ENCODE data around the gene UBC. TPM values are rescaled to one million over a fixed set of nuclear protein-coding genes. Genes with fewer than 3 reads are reported as not detected.
"Not testable (repeated sequence)": the region's sequence is repeated elsewhere in the genome, so short reads cannot be mapped to it uniquely, and the experiment has no call there.

UBC gene
- total and polyA plus RNA-seq, 9 of the 15 experiments (the other 6 are each of a cell fraction or from before 2014, with no cell fraction given) = 533 to 1,153 (median 813) TPM

GRCh38 chr12:124918622-124918988 is 4.2 kb upstream of the UBC start:
- BruUV-seq (replicated peaks); H3K9me3 ChIP-seq (replicated peaks; ENCODE audit: control insufficient read depth, insufficient read depth, low read depth, low read length); intact Hi-C loops (cut with micrococcal nuclease); H3K4me3 ChIP-seq; CTCF ChIA-PET (ENCODE audit: low intra/inter-chr PET ratio); in situ Hi-C loops (cut with MboI); H3K36me3 ChIP-seq (ENCODE audit: control insufficient read depth, insufficient read depth, low read length); H3K9me1 ChIP-seq (ENCODE audit: control insufficient read depth, insufficient read depth, low read length); FAIRE-seq; H3K27me3 ChIP-seq (ENCODE audit: control insufficient read depth in 2 of 2, insufficient read depth in 2 of 2, low read length in 2 of 2); DNase-seq (ENCODE audit: extremely low read depth in 1 of 4, low spot score in 3 of 4); ATAC-seq; H4K20me1 ChIP-seq (replicated peaks; ENCODE audit: control insufficient read depth, insufficient read depth, low read length): not testable (repeated sequence)
- Histone ChIP-seq H3K9ac (ENCODE audit: insufficient read depth in 1 of 2, low read depth in 2 of 2, low read length in 2 of 2) (peak overlapping the region; percentile 77 to 100; a peak in 3 of 4 replicates), H2AFZ (ENCODE audit: low read depth, low read length) (peak overlapping the region; percentile 94), H3K79me2 (ENCODE audit: control insufficient read depth, insufficient read depth, low read length) (peaks cover 25% of the 10 kb centered on the region), H3K27ac (ENCODE audit: extremely low read depth, low read depth, low read length) (peak overlapping the region; percentile 100), H3K4me1 (replicated peaks in 1 of 2; ENCODE audit: control insufficient read depth in 2 of 2, insufficient read depth in 2 of 2, low read length in 2 of 2) (peaks cover 30 to 50% of the 10 kb centered on the region in 2 experiments), H3K4me2 (ENCODE audit: insufficient read depth, low read length) (peak overlapping the region; percentile 94)
- TF ChIP-seq ZNF134 (CRISPR knock-in tag; conservative IDR thresholded peaks at IDR 0.05) = 0 out of 2 replicates have a peak, but pooled peaks have one; percentile 11
- TF ChIP-seq TFAP4 (CRISPR knock-in tag; IDR thresholded peaks at IDR 0.05; ENCODE audit: borderline replicate concordance) = 0 out of 2 replicates have a peak, but pooled peaks have one; percentile 14
- POLR2A ChIA-PET = interaction anchor here (0.6 to 9.2 kb wide), 7 partner anchors 8 to 432 kb away, joined by 3 to 123 read pairs (median 7); no protein-coding TSS in a partner anchor
- 70% methylated on average over 3 of the region's 3 CpGs for WGBS (ENCODE audit: insufficient coverage, low coverage, missing lambda C conversion rate)

GRCh38 chr12:124917841-124918621 is 3.6 kb upstream of the UBC start:
- peak overlapping the region; percentile 100 for H3K27ac ChIP-seq (ENCODE audit: extremely low read depth, low read depth, low read length)
- intact Hi-C loops (cut with micrococcal nuclease) (no loop called here), in situ Hi-C loops (cut with MboI) (no loop called here)
- peaks cover 7% of the 10 kb centered on the region for H3K9me1 ChIP-seq (ENCODE audit: control insufficient read depth, insufficient read depth, low read length)
- peak overlapping the region; percentile 77 to 100; a peak in 3 of 4 replicates for H3K9ac ChIP-seq (ENCODE audit: insufficient read depth in 1 of 2, low read depth in 2 of 2, low read length in 2 of 2)
- no peaks in the 10 kb centered on the region for H3K27me3 ChIP-seq (ENCODE audit: control insufficient read depth in 2 of 2, insufficient read depth in 2 of 2, low read length in 2 of 2)
- ATAC-seq = no peak
- ChIA-PET POLR2A (interaction anchor here (0.6 to 9.2 kb wide), 15 partner anchors 9 to 432 kb away, joined by 3 to 123 read pairs (median 4); no protein-coding TSS in a partner anchor), CTCF (ENCODE audit: low intra/inter-chr PET ratio) (no interaction called here)
- H3K36me3 ChIP-seq (ENCODE audit: control insufficient read depth, insufficient read depth, low read length) = peaks cover 12% of the 10 kb centered on the region; the same call in 2 of the 3 replicates
- 26% methylated on average over 12 of the region's 12 CpGs for WGBS (ENCODE audit: insufficient coverage, low coverage, missing lambda C conversion rate)
- peak overlapping the region; percentile 94 for H2AFZ ChIP-seq (ENCODE audit: low read depth, low read length)
- FAIRE-seq = no peak
- peaks cover 27 to 50% of the 10 kb centered on the region in 2 experiments for H3K4me1 ChIP-seq (replicated peaks in 1 of 2; ENCODE audit: control insufficient read depth in 2 of 2, insufficient read depth in 2 of 2, low read length in 2 of 2)
- no TSS peak for BruUV-seq (replicated peaks)
- H4K20me1 ChIP-seq (replicated peaks; ENCODE audit: control insufficient read depth, insufficient read depth, low read length) = peaks cover 14% of the 10 kb centered on the region
- peaks cover 31% of the 10 kb centered on the region for H3K79me2 ChIP-seq (ENCODE audit: control insufficient read depth, insufficient read depth, low read length)
- peak overlapping the region; percentile 94 for H3K4me2 ChIP-seq (ENCODE audit: insufficient read depth, low read length)
- peak in 1 of 4 experiments; percentile 34 for DNase-seq (ENCODE audit: extremely low read depth in 1 of 4, low spot score in 3 of 4)
- no peaks in the 10 kb centered on the region for H3K9me3 ChIP-seq (replicated peaks; ENCODE audit: control insufficient read depth, insufficient read depth, low read depth, low read length)
- H3K4me3 ChIP-seq = peak overlapping the region; percentile 94
- TF ChIP-seq PTBP1 (IDR thresholded peaks at IDR 0.05; ENCODE audit: low read depth, low read length) = no peak
- TF ChIP-seq SRSF1 (IDR thresholded peaks at IDR 0.05; ENCODE audit: low read depth, low read length) = no peak
- peak in 1 of 3 experiments; percentile 23; a peak in 1 of 6 replicates for TF ChIP-seq ZBTB11 (CRISPR knock-in tag; IDR thresholded peaks at IDR 0.05)
- TF ChIP-seq STAT5B (CRISPR knock-in tag; IDR thresholded peaks at IDR 0.05) = no peak
- peak; percentile 81 for TF ChIP-seq GABPA (tag; conservative IDR thresholded peaks at IDR 0.05; ENCODE audit: low read depth)
- peak; percentile 41; the same call in 1 of the 2 replicates for TF ChIP-seq TAF7 (tag; IDR thresholded peaks at IDR 0.05)
- TF ChIP-seq ATF7 (IDR thresholded peaks at IDR 0.05) = no peak

All from K562 (cell line).